ENCODE measurements around the gene NCAM1.

DNA sequence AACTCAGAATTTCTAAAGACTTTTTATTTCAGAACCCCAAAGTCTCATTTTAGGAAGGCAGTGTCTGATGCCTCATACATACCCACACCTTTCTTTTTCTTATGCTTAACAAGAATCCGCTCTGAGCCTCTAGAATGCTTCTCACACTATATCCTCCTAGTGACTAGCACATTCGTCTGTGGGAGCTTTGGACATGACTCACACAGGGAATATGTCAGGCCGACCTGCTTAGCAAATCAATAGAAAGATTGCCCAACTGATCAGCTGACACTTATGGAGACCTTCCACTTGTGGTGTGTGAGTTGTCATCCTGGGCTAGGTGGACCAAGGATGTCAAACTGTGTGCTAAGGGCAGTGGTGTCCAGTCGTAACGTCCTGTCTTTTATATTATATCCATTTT, 223.3 kb downstream of the NCAM1 start:
- TF ChIP-seq, protein P1, sequence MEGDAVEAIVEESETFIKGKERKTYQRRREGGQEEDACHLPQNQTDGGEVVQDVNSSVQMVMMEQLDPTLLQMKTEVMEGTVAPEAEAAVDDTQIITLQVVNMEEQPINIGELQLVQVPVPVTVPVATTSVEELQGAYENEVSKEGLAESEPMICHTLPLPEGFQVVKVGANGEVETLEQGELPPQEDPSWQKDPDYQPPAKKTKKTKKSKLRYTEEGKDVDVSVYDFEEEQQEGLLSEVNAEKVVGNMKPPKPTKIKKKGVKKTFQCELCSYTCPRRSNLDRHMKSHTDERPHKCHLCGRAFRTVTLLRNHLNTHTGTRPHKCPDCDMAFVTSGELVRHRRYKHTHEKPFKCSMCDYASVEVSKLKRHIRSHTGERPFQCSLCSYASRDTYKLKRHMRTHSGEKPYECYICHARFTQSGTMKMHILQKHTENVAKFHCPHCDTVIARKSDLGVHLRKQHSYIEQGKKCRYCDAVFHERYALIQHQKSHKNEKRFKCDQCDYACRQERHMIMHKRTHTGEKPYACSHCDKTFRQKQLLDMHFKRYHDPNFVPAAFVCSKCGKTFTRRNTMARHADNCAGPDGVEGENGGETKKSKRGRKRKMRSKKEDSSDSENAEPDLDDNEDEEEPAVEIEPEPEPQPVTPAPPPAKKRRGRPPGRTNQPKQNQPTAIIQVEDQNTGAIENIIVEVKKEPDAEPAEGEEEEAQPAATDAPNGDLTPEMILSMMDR (conservative IDR thresholded peaks at IDR 0.05), result no peak
- no peak for TF ChIP-seq EZH2 (IDR thresholded peaks at IDR 0.05; ENCODE audit: low read depth)
